Fibroblast of lung (primary cell): ENCODE data around the gene CMIP.

Experiments
- EZH2 ChIP-seq: IDR thresholded peaks from 2 replicates; pipeline ENCODE4 v1.5.1; 2012; ENCODE audit warnings: low read length, control low read depth, mild to moderate bottlenecking; ENCODE audit errors: missing control alignments
- TF ChIP-seq, protein P1 (sequence below), 2 donors: IDR thresholded peaks in 1 of 2; conservative IDR thresholded peaks in 1 of 2; 1 replicate in 1 of 2; 2 replicates in 1 of 2; pipeline ENCODE4 v1.5.1; 2011 to 2012; ENCODE audit warnings: low read length in 2 of 2, control low read depth in 1 of 2, inconsistent platforms in 1 of 2, low read depth in 1 of 2, mild to moderate bottlenecking in 1 of 2

GRCh38 chr16:81574168-81574567 is 129.6 kb downstream of the CMIP start:
- TF ChIP-seq EZH2 = no peak
- TF ChIP-seq, protein P1, sequence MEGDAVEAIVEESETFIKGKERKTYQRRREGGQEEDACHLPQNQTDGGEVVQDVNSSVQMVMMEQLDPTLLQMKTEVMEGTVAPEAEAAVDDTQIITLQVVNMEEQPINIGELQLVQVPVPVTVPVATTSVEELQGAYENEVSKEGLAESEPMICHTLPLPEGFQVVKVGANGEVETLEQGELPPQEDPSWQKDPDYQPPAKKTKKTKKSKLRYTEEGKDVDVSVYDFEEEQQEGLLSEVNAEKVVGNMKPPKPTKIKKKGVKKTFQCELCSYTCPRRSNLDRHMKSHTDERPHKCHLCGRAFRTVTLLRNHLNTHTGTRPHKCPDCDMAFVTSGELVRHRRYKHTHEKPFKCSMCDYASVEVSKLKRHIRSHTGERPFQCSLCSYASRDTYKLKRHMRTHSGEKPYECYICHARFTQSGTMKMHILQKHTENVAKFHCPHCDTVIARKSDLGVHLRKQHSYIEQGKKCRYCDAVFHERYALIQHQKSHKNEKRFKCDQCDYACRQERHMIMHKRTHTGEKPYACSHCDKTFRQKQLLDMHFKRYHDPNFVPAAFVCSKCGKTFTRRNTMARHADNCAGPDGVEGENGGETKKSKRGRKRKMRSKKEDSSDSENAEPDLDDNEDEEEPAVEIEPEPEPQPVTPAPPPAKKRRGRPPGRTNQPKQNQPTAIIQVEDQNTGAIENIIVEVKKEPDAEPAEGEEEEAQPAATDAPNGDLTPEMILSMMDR (conservative IDR thresholded peaks at IDR 0.05 in 1 of 2, IDR thresholded peaks at IDR 0.05 in 1 of 2; ENCODE audit: low read depth in 1 of 2, low read length in 2 of 2) = no peak
